HCT116 (cell line): ENCODE data around the gene SETD3. TPM values are rescaled to one million over a fixed set of nuclear protein-coding genes. Genes with fewer than 3 reads are reported as not detected.

Source experiments
- ATAC-seq: fragments of 200-7000 bp; cut with Tn5 transposase; 2 replicates; pipeline ENCODE4 v1.9.1; 2020; ENCODE audit warnings: mild to moderate bottlenecking, moderate library complexity
- BruUV-seq: library from RNA; stranded (reverse); fragments of 400-500 nt; replicated peaks from 2 replicates; lab custom pipeline; 2021; lab: Mats Ljungman, UMichigan
- CTCF ChIA-PET: fragments of 300-600 bp; sonication (Branson Sonifier 250); formaldehyde crosslinking; loops from one replicate; lab custom pipeline; 2021; ENCODE audit warnings: antibody characterized with exemption; lab: Charles Lee
- POLR2A ChIA-PET: fragments of 300-600, 350-600 bp; sonication (Branson Sonifier 250); formaldehyde crosslinking; loops from one replicate; lab custom pipeline; 2021; ENCODE audit warnings: antibody characterized with exemption; lab: Charles Lee
- RAD21 ChIA-PET, 2 experiments: fragments of 300-600 bp; sonication (Branson Sonifier 250); formaldehyde crosslinking; loops; one replicate each; lab custom pipeline; 2023; ENCODE audit warnings: low total read pairs in 2 of 2; ENCODE audit not compliant: uncharacterized antibody in 2 of 2, unreplicated experiment in 2 of 2, low non-redundant PET in 1 of 2; lab: Charles Lee
- DNase-seq: peaks from one replicate; pipeline ENCODE4 v3.0.0-alpha.2; 2010; ENCODE audit warnings: low read depth, low spot score
- H2AFZ ChIP-seq: fragments of 200-600 bp; shearing (Covaris generic), sonication (generic); 2 replicates; pipeline ENCODE4 v1.6.1; 2017; ENCODE audit warnings: low read depth, mixed run types, mixed read lengths, antibody characterized with exemption, low read length; ENCODE audit not compliant: poor library complexity, severe bottlenecking
- H3K27ac ChIP-seq: 2 replicates; pipeline ENCODE4 v1.5.1; 2012; ENCODE audit warnings: low read depth, low read length
- H3K27me3 ChIP-seq: fragments of 200-600 bp; sonication (generic); 2 replicates; pipeline ENCODE4 v1.6.1; 2016; ENCODE audit warnings: mixed run types, low read length, mixed read lengths; ENCODE audit not compliant: insufficient read depth
- H3K36me3 ChIP-seq, 2 experiments: fragments of 200-500 bp in 1 of 2; fragments of 200-600 bp in 1 of 2; sonication (Bioruptor generic) in 1 of 2; sonication (generic) in 1 of 2; 2 replicates each; pipeline versions ENCODE4 v1.5.1 to v1.6.1; 2014 to 2016; ENCODE audit warnings: low read length in 2 of 2, inconsistent platforms in 1 of 2, mixed read lengths in 1 of 2, mixed run types in 1 of 2; ENCODE audit not compliant: insufficient read depth in 2 of 2, control insufficient read depth in 1 of 2
- H3K4me1 ChIP-seq, 2 experiments: fragments of 200-600 bp in 1 of 2; sonication (generic) in 1 of 2; 2 replicates each; pipeline versions ENCODE4 v1.5.1 to v1.6.1; 2012 to 2017; ENCODE audit warnings: low read length in 2 of 2, inconsistent platforms in 1 of 2, mild to moderate bottlenecking in 1 of 2, mixed read lengths in 1 of 2, mixed run types in 1 of 2, moderate library complexity in 1 of 2; ENCODE audit not compliant: insufficient read depth in 2 of 2, control insufficient read depth in 1 of 2
- H3K4me2 ChIP-seq: fragments of 200-600 bp; sonication (generic); 2 replicates; pipeline ENCODE4 v1.6.1; 2017; ENCODE audit warnings: mixed run types, low read length, mixed read lengths
- H3K4me3 ChIP-seq, 2 experiments: fragments of 200-600 bp in 1 of 2; sonication (generic) in 1 of 2; replicated peaks in 1 of 2; 2 replicates each; pipeline ENCODE4 v1.5.1; 2011 to 2016; ENCODE audit warnings: low read length in 2 of 2, control low read depth in 1 of 2, low read depth in 1 of 2, mild to moderate bottlenecking in 1 of 2, mixed read lengths in 1 of 2, mixed run types in 1 of 2
- H3K79me2 ChIP-seq: fragments of 200-600 bp; sonication (generic); 2 replicates; pipeline ENCODE4 v1.6.1; 2017; ENCODE audit warnings: mild to moderate bottlenecking, mixed run types, low read length, moderate library complexity, mixed read lengths; ENCODE audit not compliant: insufficient read depth
- H3K9ac ChIP-seq: fragments of 200-600 bp; sonication (generic); 2 replicates; pipeline ENCODE4 v1.6.1; 2016; ENCODE audit warnings: low read length, mixed read lengths
- H3K9me2 ChIP-seq: fragments of 200-600 bp; sonication (generic), shearing (Covaris generic); 2 replicates; pipeline ENCODE4 v1.6.1; 2017; ENCODE audit warnings: mixed run types, mild to moderate bottlenecking, moderate library complexity; ENCODE audit not compliant: insufficient read depth
- H3K9me3 ChIP-seq, 2 experiments: fragments of 200-500 bp in 1 of 2; fragments of 200-600 bp in 1 of 2; sonication (Bioruptor generic) in 1 of 2; sonication (generic) in 1 of 2; 2 replicates each; pipeline ENCODE4 v1.6.1; 2014 to 2017; ENCODE audit warnings: low read length in 2 of 2, mixed read lengths in 2 of 2, inconsistent platforms in 1 of 2, low read depth in 1 of 2, mild to moderate bottlenecking in 1 of 2, mixed run types in 1 of 2, moderate library complexity in 1 of 2; ENCODE audit not compliant: control insufficient read depth in 1 of 2, insufficient read depth in 1 of 2
- H4K20me1 ChIP-seq: fragments of 200-600 bp; sonication (generic), shearing (Covaris generic); 2 replicates; pipeline ENCODE4 v1.6.1; 2017; ENCODE audit warnings: mixed run types, mild to moderate bottlenecking, moderate library complexity; ENCODE audit not compliant: insufficient read depth
- ATF3 ChIP-seq: IDR thresholded peaks from 2 replicates; pipeline ENCODE4 v1.6.1; 2012
- CBX3 ChIP-seq: IDR thresholded peaks from 2 replicates; pipeline ENCODE4 v1.6.1; 2012; ENCODE audit warnings: low read depth
- CEBPB ChIP-seq: IDR thresholded peaks from 2 replicates; pipeline ENCODE4 v1.6.1; 2012; ENCODE audit warnings: low read depth
- EZH2 ChIP-seq: fragments of 200-600 bp; sonication (generic); IDR thresholded peaks from 2 replicates; pipeline ENCODE4 v1.6.1; 2017; ENCODE audit warnings: antibody characterized with exemption, mixed run types
- EZH2phosphoT487 ChIP-seq: fragments of 200-600 bp; IDR thresholded peaks from 2 replicates; pipeline ENCODE4 v1.6.1; 2018; ENCODE audit warnings: antibody characterized with exemption, borderline replicate concordance
- FOSL1 ChIP-seq: IDR thresholded peaks from 2 replicates; pipeline ENCODE4 v1.6.1; 2012; ENCODE audit warnings: low read depth
- MAX ChIP-seq: IDR thresholded peaks from 2 replicates; pipeline ENCODE4 v1.6.1; 2012
- POLR2A ChIP-seq: IDR thresholded peaks from 2 replicates; pipeline ENCODE4 v1.7.0; 2011; ENCODE audit warnings: borderline replicate concordance; ENCODE audit not compliant: insufficient read depth, insufficient read length; ENCODE audit errors: extremely low read depth
- POLR2AphosphoS5 ChIP-seq: IDR thresholded peaks from 2 replicates; pipeline ENCODE4 v1.6.1; 2011; ENCODE audit warnings: mild to moderate bottlenecking, low read depth, low read length, moderate library complexity
- REST ChIP-seq: IDR thresholded peaks from 2 replicates; pipeline ENCODE4 v1.6.1; 2012; ENCODE audit warnings: low read depth
- SIN3A ChIP-seq: IDR thresholded peaks from 2 replicates; pipeline ENCODE4 v1.6.1; 2012; ENCODE audit warnings: low read depth
- SP1 ChIP-seq: IDR thresholded peaks from 2 replicates; pipeline ENCODE4 v1.6.1; 2012; ENCODE audit warnings: low read depth
- SRF ChIP-seq: IDR thresholded peaks from 2 replicates; pipeline ENCODE4 v1.6.1; 2012; ENCODE audit warnings: low read depth
- TCF7L2 ChIP-seq: IDR thresholded peaks from 2 replicates; pipeline ENCODE4 v1.7.0; 2011; ENCODE audit warnings: borderline replicate concordance, inconsistent platforms; ENCODE audit not compliant: insufficient read depth, insufficient read length; ENCODE audit errors: extremely low read depth
- YY1 ChIP-seq: IDR thresholded peaks from 2 replicates; pipeline ENCODE4 v1.6.1; 2011; ENCODE audit warnings: low read length, low read depth, moderate library complexity, mild to moderate bottlenecking; ENCODE audit not compliant: insufficient replicate concordance; ENCODE audit errors: extremely low read depth
- ZBTB33 ChIP-seq: IDR thresholded peaks from 2 replicates; pipeline ENCODE4 v1.6.1; 2011; ENCODE audit warnings: mild to moderate bottlenecking, low read length, moderate library complexity; ENCODE audit not compliant: insufficient replicate concordance; ENCODE audit errors: extremely low read depth
- ZFX ChIP-seq: fragments of 450-650 bp; IDR thresholded peaks from 2 replicates; pipeline ENCODE4 v1.6.1; 2017
- ZNF274 ChIP-seq: fragments of 200-500 bp; sonication (Bioruptor generic); IDR thresholded peaks from 2 replicates; pipeline ENCODE4 v1.6.1; 2014; ENCODE audit warnings: mild to moderate bottlenecking, low read depth, low read length, inconsistent platforms
- intact Hi-C: fragments of 100-400 bp; cut with micrococcal nuclease; formaldehyde crosslinking; loops from 2 replicates; pipeline ENCODE4 v1.10.0; 2022
- total RNA-seq: library from RNA; stranded (reverse); gene quantifications from one replicate; pipeline ENCODE4 v1.2.1, GENCODE V29; 2021; ENCODE audit not compliant: unreplicated experiment

SETD3 gene
- total RNA-seq, 1 experiment from 2014 or later, result 46.6 TPM

GRCh38 chr14:99516156-99516870, 35.7 kb upstream of the SETD3 start:
- no peak overlapping the region for H2AFZ ChIP-seq
- ChIA-PET RAD21 (interaction anchor here in 1 of 2 experiments (0.9 kb wide), 1 partner anchor 112 kb away, joined by 3 read pairs; no protein-coding TSS in a partner anchor), POLR2A (no interaction called here), CTCF (no interaction called here)
- H3K27me3 ChIP-seq, result no peaks in the 10 kb centered on the region
- no peaks in the 10 kb centered on the region for H3K9me2 ChIP-seq
- BruUV-seq, result no TSS peak
- no peak overlapping the region for H3K9ac ChIP-seq
- no peak overlapping the region for H3K4me2 ChIP-seq
- intact Hi-C loops, result no loop called here
- no peak for TF ChIP-seq ATF3
- no peak for TF ChIP-seq EZH2phosphoT487
- TF ChIP-seq TCF7L2, result no peak
- TF ChIP-seq POLR2AphosphoS5, result no peak
- TF ChIP-seq SIN3A, result no peak
- TF ChIP-seq MAX, result no peak
- TF ChIP-seq POLR2A, result no peak
- TF ChIP-seq ZBTB33, result no peak
- no peak for TF ChIP-seq SP1
- no peak for TF ChIP-seq ZNF274
- no peak for TF ChIP-seq CEBPB
- no peak for TF ChIP-seq SRF
- no peak for TF ChIP-seq CBX3
- no peak for TF ChIP-seq REST
- TF ChIP-seq YY1, result no peak
- TF ChIP-seq EZH2, result no peak
- TF ChIP-seq ZFX, result no peak
- TF ChIP-seq FOSL1, result no peak
- no peak overlapping the region for H3K4me3 ChIP-seq
- peaks cover 0 to 4% of the 10 kb centered on the region in 2 experiments; a peak in 1 of 4 replicates for H3K36me3 ChIP-seq
- H3K79me2 ChIP-seq, result peaks cover 4% of the 10 kb centered on the region; the same call in 1 of the 2 replicates
- ATAC-seq (no peak), DNase-seq (no peak)
- H3K4me1 ChIP-seq, result no peaks in the 10 kb centered on the region; a peak in 2 of 4 replicates
- no peaks in the 10 kb centered on the region for H3K9me3 ChIP-seq
- no peaks in the 10 kb centered on the region for H4K20me1 ChIP-seq
- no peak overlapping the region for H3K27ac ChIP-seq
